Thoracic aorta (tissue), 2 donors: ENCODE measurements around the gene BCL6. TPM values are rescaled to one million over a fixed set of nuclear protein-coding genes. Genes with fewer than 3 reads are reported as not detected.

ENCODE experiments used
- ATAC-seq: fragments of 150-250 bp; one replicate; pipeline ENCODE4 v1.8.0; 2017; ENCODE audit warnings: low read depth; ENCODE audit not compliant: insufficient number of reproducible peaks, low FRiP score
- DNase-seq: peaks from one replicate; pipeline ENCODE4 v3.0.0-alpha.2; 2020; ENCODE audit warnings: low spot score
- H3K27ac ChIP-seq, 2 donors: fragments of 200-600 bp; sonication (generic); 1 replicate in 1 of 2; 2 replicates in 1 of 2; pipeline ENCODE4 v1.5.1; 2016; ENCODE audit warnings: mild to moderate bottlenecking in 2 of 2, moderate library complexity in 2 of 2
- H3K27me3 ChIP-seq: fragments of 200-600 bp; sonication (generic); replicated peaks from 2 replicates; pipeline ENCODE4 v1.6.0; 2016; ENCODE audit warnings: mild to moderate bottlenecking; ENCODE audit not compliant: insufficient read depth
- H3K36me3 ChIP-seq: fragments of 200-600 bp; sonication (generic); one replicate; pipeline ENCODE4 v1.5.1; 2016
- H3K4me1 ChIP-seq, 2 donors: fragments of 200-600 bp; sonication (generic); 1 replicate in 1 of 2; 2 replicates in 1 of 2; pipeline versions ENCODE4 v1.5.1 to v1.6.0; 2016; ENCODE audit warnings: low read depth in 2 of 2, mild to moderate bottlenecking in 1 of 2; ENCODE audit not compliant: control insufficient read depth in 1 of 2
- H3K4me3 ChIP-seq: fragments of 200-600 bp; sonication (generic); 2 replicates; pipeline ENCODE4 v1.5.1; 2016; ENCODE audit warnings: mild to moderate bottlenecking
- H3K9me3 ChIP-seq: fragments of 200-600 bp; sonication (generic); 2 replicates; pipeline ENCODE4 v1.5.1; 2016
- total RNA-seq, 2 donors: library from RNA; depleted of rRNA; stranded (reverse); fragments of >200 nt; gene quantifications; one replicate each; pipeline versions ENCODE4 v1.1.0 to v1.2.3, GENCODE V29; 2016
- TF ChIP-seq, protein P1 (sequence below): fragments of 200-600 bp; sonication (generic); IDR thresholded peaks from one replicate; pipeline ENCODE4 v1.5.1; 2019; ENCODE audit warnings: antibody characterized with exemption

BCL6 gene
- total RNA-seq, 2 donors from 2014 or later: 148 to 169 TPM

DNA sequence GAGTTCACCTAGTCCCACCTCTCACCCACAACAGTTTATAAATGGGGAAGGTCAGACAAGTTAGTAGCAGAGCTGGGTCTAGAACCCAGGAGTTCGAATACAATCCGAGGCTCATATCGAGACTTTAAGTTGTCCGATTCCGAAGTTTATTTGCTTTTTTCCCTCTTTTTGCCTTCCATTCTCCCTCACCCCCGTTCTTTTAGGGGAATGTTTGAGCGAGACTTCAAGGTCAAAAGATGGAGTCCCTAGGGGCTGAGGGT, 7.3 kb downstream of the BCL6 start:
- no peak for ATAC-seq
- H3K4me1 ChIP-seq: peaks cover 19 to 42% of the 10 kb centered on the region in 2 donors

DNA sequence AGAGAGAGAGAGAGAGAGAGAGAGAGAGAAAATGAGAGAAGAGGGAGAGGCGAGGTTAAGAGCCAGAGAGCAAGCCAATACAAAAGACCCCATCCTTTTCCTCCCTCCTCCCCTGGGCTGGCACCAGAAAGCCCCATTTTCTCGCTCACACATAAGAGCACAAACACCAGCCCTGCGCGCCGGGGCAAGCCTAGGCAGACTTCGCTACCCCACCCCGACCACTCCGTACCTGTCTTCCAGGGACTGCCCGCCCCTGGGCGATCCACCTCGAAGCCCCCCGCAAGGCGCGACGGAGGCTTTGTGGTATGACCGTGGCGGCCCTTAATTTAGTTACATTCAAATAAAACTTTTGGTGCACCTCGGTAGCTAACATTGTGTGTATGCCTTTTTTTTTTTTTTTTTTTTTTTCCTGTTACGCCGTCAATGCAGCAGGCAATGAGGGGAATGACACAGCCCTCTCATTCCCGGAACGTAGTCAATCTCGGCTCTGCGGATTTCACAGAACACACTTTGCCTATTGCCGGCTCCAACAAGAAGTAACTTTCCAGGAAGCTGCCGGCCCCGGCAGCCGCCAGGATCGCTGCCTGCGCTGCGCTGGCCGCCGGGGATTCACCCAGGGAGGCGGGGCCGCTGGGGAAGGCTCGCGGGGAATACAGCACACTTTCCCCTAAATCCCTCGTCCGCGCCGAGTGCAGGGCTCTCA, 7.7 kb downstream of the BCL6 start:
- no peaks in the 10 kb centered on the region for H3K9me3 ChIP-seq
- H3K4me3 ChIP-seq: peak overlapping the region; percentile 92
- peak; percentile 42 for DNase-seq
- H3K27me3 ChIP-seq: no peaks in the 10 kb centered on the region
- H3K4me1 ChIP-seq: peaks cover 19 to 37% of the 10 kb centered on the region in 2 donors
- ATAC-seq: no peak
- peak overlapping the region; percentile 98 to 100 for H3K27ac ChIP-seq
- TF ChIP-seq, protein P1, sequence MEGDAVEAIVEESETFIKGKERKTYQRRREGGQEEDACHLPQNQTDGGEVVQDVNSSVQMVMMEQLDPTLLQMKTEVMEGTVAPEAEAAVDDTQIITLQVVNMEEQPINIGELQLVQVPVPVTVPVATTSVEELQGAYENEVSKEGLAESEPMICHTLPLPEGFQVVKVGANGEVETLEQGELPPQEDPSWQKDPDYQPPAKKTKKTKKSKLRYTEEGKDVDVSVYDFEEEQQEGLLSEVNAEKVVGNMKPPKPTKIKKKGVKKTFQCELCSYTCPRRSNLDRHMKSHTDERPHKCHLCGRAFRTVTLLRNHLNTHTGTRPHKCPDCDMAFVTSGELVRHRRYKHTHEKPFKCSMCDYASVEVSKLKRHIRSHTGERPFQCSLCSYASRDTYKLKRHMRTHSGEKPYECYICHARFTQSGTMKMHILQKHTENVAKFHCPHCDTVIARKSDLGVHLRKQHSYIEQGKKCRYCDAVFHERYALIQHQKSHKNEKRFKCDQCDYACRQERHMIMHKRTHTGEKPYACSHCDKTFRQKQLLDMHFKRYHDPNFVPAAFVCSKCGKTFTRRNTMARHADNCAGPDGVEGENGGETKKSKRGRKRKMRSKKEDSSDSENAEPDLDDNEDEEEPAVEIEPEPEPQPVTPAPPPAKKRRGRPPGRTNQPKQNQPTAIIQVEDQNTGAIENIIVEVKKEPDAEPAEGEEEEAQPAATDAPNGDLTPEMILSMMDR: no peak
- H3K36me3 ChIP-seq: peaks cover 18% of the 10 kb centered on the region

More for the DNA sequence above, 7.3 kb downstream of the BCL6 start:
- Histone ChIP-seq H3K27me3 (no peaks in the 10 kb centered on the region), H3K9me3 (no peaks in the 10 kb centered on the region), H3K4me3 (peak overlapping the region; percentile 92), H3K27ac (peak overlapping the region; percentile 98 to 100), H3K36me3 (peaks cover 14% of the 10 kb centered on the region)
- TF ChIP-seq, protein P1: no peak
- no peak for DNase-seq

DNA sequence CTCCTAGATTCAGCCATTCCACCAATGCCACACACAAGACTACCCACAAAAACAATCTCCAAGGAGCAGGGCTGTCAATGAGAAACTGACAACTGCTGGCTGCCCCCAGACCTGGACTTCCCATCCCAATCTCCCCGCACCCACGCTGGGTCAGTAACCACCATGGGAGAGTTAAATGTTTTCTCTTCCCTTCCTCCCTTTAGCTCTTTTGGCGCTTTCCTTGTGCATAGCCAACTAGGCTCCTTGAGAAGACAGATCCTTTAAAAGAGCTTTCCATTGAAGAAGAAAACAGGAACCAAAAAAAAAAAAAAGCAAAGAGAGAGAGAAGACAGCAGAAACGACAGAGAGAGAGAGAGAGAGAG, 8.3 kb downstream of the BCL6 start:
- no peak for DNase-seq
- peak overlapping the region in 1 of 2 donors; percentile 98 for H3K27ac ChIP-seq
- no peaks in the 10 kb centered on the region for H3K9me3 ChIP-seq
- no peaks in the 10 kb centered on the region for H3K27me3 ChIP-seq
- ATAC-seq: no peak
- TF ChIP-seq, protein P1: no peak
- peak overlapping the region; percentile 92 for H3K4me3 ChIP-seq
- H3K4me1 ChIP-seq: peaks cover 19 to 31% of the 10 kb centered on the region in 2 donors
- H3K36me3 ChIP-seq: peaks cover 22% of the 10 kb centered on the region

DNA sequence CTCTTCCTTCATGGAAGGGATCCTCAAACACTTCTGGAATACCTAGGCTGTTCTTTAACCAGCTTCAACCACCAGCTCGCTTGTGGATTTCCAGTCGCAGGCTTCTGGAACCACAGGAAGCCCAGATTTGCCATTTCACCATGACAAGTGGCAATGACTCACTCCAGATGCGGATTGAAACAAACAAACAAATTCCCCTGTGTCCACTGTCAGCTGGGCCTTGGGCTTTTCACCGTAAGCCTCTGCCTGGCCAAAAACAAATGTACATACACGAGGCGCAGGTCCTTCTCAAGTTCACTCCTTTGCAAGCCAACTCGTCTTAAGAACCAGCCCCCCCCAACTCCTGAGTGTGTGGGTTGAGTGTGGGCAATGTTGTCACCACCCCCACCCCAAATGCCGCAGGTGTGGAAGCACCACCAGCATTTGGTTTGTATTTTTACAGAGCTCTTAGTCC, 8.8 kb downstream of the BCL6 start:
- DNase-seq: no peak
- peak overlapping the region; percentile 92 for H3K4me3 ChIP-seq

DNA sequence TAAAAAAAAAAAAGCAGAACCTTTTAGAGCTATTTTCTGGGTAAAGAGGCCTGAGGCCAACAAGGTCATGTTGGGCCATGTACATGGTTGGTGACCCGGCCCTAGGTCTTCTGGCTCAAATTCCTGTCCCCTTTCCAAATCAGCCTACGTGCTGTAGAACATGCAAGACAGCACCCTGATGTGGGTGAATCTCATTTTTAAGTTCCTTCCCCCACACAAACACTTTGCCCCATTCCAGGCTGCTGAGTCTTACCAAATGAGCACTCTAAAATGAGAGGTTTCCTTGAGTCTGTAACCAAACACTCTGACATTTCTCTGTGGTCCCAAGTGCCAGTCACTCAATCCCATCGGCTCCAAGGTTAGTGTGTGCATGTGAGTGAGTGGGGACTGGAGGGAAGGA, 9.4 kb downstream of the BCL6 start:
- TF ChIP-seq, protein P1: no peak
- ATAC-seq (no peak), DNase-seq (no peak)
- no peaks in the 10 kb centered on the region for H3K27me3 ChIP-seq
- no peaks in the 10 kb centered on the region for H3K9me3 ChIP-seq
- no peak overlapping the region for H3K4me3 ChIP-seq
- H3K4me1 ChIP-seq: peaks cover 19 to 31% of the 10 kb centered on the region in 2 donors
- peaks cover 33% of the 10 kb centered on the region for H3K36me3 ChIP-seq
- peak overlapping the region in 1 of 2 donors; percentile 4 for H3K27ac ChIP-seq

More for the DNA sequence above, 8.8 kb downstream of the BCL6 start:
- Histone ChIP-seq H3K4me1 (peaks cover 19 to 31% of the 10 kb centered on the region in 2 donors), H3K36me3 (peaks cover 27% of the 10 kb centered on the region), H3K9me3 (no peaks in the 10 kb centered on the region), H3K27ac (peak overlapping the region in 1 of 2 donors; percentile 98), H3K27me3 (no peaks in the 10 kb centered on the region)
- TF ChIP-seq, protein P1: no peak
- no peak for ATAC-seq
